ENCODE data around the gene KCNRG. TPM values are rescaled to one million over a fixed set of nuclear protein-coding genes. Genes with fewer than 3 reads are reported as not detected.

KCNRG gene
- total RNA-seq, 1 experiment from 2014 or later: 0.15 TPM

DNA sequence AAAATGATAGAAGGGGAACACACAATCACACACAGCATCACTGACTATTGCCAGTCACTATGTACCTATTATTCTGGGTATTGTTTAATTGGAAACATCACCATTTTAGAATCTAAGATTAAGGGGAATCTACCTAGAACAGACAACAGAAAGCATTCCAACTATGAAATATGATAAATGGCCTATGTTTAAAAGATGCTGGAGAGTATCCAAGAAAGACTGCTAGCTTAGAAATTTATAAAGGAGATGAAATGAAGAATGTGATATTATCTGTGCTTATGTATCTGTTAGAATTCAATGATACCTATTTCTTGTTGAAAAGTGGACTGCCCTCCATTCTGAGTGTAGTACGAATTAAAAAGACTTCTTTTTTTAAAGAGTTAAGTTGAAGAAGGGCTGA is 50.5 kb downstream of the KCNRG start:
- H4K20me1 ChIP-seq (ENCODE audit: low read length): 0 out of 2 replicates have a peak, but pooled peaks cover 2% of the 10 kb centered on the region
- no peak overlapping the region for H3K9ac ChIP-seq (ENCODE audit: low read length)
- H3F3A ChIP-seq (ENCODE audit: low read length, unreplicated experiment): no peaks in the 10 kb centered on the region
- peaks cover 24% of the 10 kb centered on the region; the same call in 1 of the 2 replicates for H3K36me3 ChIP-seq (ENCODE audit: low read depth, low read length)
- POLR2A ChIA-PET (ENCODE audit: unreplicated experiment): interaction anchor here (0.6 kb wide), 1 partner anchor 18 kb away, joined by 7 read pairs; no protein-coding TSS in a partner anchor
- H2AFZ ChIP-seq (ENCODE audit: low read length): no peak overlapping the region
- BruUV-seq (replicated peaks): no TSS peak
- H3K9me3 ChIP-seq (ENCODE audit: low read length): no peaks in the 10 kb centered on the region
- H3K27ac ChIP-seq (ENCODE audit: low read length): no peak overlapping the region
- peaks cover 74% of the 10 kb centered on the region for H3K79me2 ChIP-seq (ENCODE audit: low read length)
- ATAC-seq: no peak
- H3K27me3 ChIP-seq (ENCODE audit: low read length): no peaks in the 10 kb centered on the region
- TF ChIP-seq EZH2 (IDR thresholded peaks at IDR 0.05; ENCODE audit: low read length, unreplicated experiment): no peak
- TF ChIP-seq EZH2phosphoT487 (IDR thresholded peaks at IDR 0.05; ENCODE audit: borderline replicate concordance, low read length): no peak
- TF ChIP-seq, protein P1, sequence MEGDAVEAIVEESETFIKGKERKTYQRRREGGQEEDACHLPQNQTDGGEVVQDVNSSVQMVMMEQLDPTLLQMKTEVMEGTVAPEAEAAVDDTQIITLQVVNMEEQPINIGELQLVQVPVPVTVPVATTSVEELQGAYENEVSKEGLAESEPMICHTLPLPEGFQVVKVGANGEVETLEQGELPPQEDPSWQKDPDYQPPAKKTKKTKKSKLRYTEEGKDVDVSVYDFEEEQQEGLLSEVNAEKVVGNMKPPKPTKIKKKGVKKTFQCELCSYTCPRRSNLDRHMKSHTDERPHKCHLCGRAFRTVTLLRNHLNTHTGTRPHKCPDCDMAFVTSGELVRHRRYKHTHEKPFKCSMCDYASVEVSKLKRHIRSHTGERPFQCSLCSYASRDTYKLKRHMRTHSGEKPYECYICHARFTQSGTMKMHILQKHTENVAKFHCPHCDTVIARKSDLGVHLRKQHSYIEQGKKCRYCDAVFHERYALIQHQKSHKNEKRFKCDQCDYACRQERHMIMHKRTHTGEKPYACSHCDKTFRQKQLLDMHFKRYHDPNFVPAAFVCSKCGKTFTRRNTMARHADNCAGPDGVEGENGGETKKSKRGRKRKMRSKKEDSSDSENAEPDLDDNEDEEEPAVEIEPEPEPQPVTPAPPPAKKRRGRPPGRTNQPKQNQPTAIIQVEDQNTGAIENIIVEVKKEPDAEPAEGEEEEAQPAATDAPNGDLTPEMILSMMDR (conservative IDR thresholded peaks at IDR 0.05; ENCODE audit: low read depth, low read length): no peak
- intact Hi-C loops (cut with micrococcal nuclease): no loop called here
- no peaks in the 10 kb centered on the region for H3K9me2 ChIP-seq (replicated peaks; ENCODE audit: low read length)
- CTCF ChIA-PET: no interaction called here
- H3K4me3 ChIP-seq (ENCODE audit: low read length): no peak overlapping the region
- DNase-seq: no peak
- no peaks in the 10 kb centered on the region for H3K4me1 ChIP-seq (ENCODE audit: insufficient read depth, low read length)
- no peak overlapping the region for H3K4me2 ChIP-seq (ENCODE audit: low read length)

- DNase-seq: no peak
- Histone ChIP-seq H3K27me3 (ENCODE audit: low read length) (no peaks in the 10 kb centered on the region), H3K4me1 (ENCODE audit: insufficient read depth, low read length) (no peaks in the 10 kb centered on the region), H3K4me2 (ENCODE audit: low read length) (no peak overlapping the region), H3K4me3 (ENCODE audit: low read length) (no peak overlapping the region), H2AFZ (ENCODE audit: low read length) (no peak overlapping the region), H3K9me3 (ENCODE audit: low read length) (no peaks in the 10 kb centered on the region), H3K9ac (ENCODE audit: low read length) (no peak overlapping the region), H3K79me2 (ENCODE audit: low read length) (peaks cover 89% of the 10 kb centered on the region), H3K27ac (ENCODE audit: low read length) (no peak overlapping the region), H4K20me1 (ENCODE audit: low read length) (no peaks in the 10 kb centered on the region), H3K9me2 (replicated peaks; ENCODE audit: low read length) (no peaks in the 10 kb centered on the region), H3K36me3 (ENCODE audit: low read depth, low read length) (peaks cover 34% of the 10 kb centered on the region), H3F3A (ENCODE audit: low read length, unreplicated experiment) (no peaks in the 10 kb centered on the region)
- TF ChIP-seq EZH2phosphoT487 (IDR thresholded peaks at IDR 0.05; ENCODE audit: borderline replicate concordance, low read length): no peak
- TF ChIP-seq, protein P1 (conservative IDR thresholded peaks at IDR 0.05; ENCODE audit: low read depth, low read length): no peak
- no peak for TF ChIP-seq EZH2 (IDR thresholded peaks at IDR 0.05; ENCODE audit: low read length, unreplicated experiment)
- no TSS peak for BruUV-seq (replicated peaks)
- ChIA-PET POLR2A (ENCODE audit: unreplicated experiment) (no interaction called here), CTCF (no interaction called here)
- ATAC-seq: no peak
- intact Hi-C loops (cut with micrococcal nuclease): no loop called here
Measured at GRCh38 chr13:50068508-50068907, 53.3 kb downstream of the KCNRG start.

DNA sequence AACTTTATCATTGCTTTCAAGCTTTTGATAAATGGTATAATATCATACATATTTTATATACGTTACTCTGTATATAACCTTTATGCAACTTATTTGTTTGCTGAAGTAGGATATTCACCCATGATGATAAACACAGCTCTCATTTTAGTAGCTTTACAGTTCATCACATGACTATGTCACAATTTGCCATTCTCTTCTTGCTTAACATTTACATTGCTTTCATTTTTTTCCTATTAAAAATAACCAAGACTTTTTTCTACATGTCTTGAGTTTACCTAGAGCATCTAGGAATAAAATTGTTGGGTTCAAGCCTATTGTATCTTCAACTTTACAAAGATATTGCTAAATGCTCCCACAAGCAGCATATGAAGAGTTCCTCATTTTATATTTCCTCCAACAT is 54.0 kb downstream of the KCNRG start:
- CTCF ChIA-PET: no interaction called here
- Histone ChIP-seq H3K27me3 (ENCODE audit: low read length) (no peaks in the 10 kb centered on the region), H3K4me3 (ENCODE audit: low read length) (no peak overlapping the region), H3K36me3 (ENCODE audit: low read depth, low read length) (peaks cover 41% of the 10 kb centered on the region), H3K79me2 (ENCODE audit: low read length) (peaks cover 89% of the 10 kb centered on the region), H3K4me2 (ENCODE audit: low read length) (no peak overlapping the region), H3K4me1 (ENCODE audit: insufficient read depth, low read length) (no peaks in the 10 kb centered on the region), H3F3A (ENCODE audit: low read length, unreplicated experiment) (no peaks in the 10 kb centered on the region), H4K20me1 (ENCODE audit: low read length) (no peaks in the 10 kb centered on the region), H3K9me2 (replicated peaks; ENCODE audit: low read length) (no peaks in the 10 kb centered on the region), H2AFZ (ENCODE audit: low read length) (no peak overlapping the region), H3K27ac (ENCODE audit: low read length) (no peak overlapping the region), H3K9me3 (ENCODE audit: low read length) (no peaks in the 10 kb centered on the region), H3K9ac (ENCODE audit: low read length) (no peak overlapping the region)
- ATAC-seq: no peak
- DNase-seq: no peak
- POLR2A ChIA-PET (ENCODE audit: unreplicated experiment): no interaction called here
- TF ChIP-seq EZH2phosphoT487 (IDR thresholded peaks at IDR 0.05; ENCODE audit: borderline replicate concordance, low read length) (no peak), EZH2 (IDR thresholded peaks at IDR 0.05; ENCODE audit: low read length, unreplicated experiment) (no peak)
- TF ChIP-seq, protein P1 (conservative IDR thresholded peaks at IDR 0.05; ENCODE audit: low read depth, low read length): no peak
- BruUV-seq (replicated peaks): no TSS peak
- intact Hi-C loops (cut with micrococcal nuclease): no loop called here

Data from PC-3 (cell line).